Measurements from ENCODE around the gene SLC9A8.

Gene SLC9A8

DNA sequence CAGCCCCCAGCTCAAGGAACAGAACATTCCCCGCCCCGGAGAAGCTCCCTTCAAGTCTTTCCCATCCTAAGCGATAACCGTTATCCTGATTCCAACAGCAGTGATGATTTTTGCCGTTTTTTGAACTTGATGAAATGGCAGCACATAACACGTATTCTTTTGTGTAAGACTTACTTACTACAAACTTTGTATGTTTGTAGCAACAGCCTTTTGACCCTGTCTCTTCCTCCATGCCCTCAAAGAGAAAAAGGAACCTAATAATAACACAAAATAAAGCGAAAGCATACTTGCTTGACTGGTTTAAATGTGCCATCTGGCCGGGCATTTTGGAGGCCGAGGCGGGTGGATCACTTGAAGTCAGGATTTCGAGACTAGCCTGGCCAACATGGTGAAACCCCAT is 26.4 kb upstream of the SLC9A8 start:
- TF ChIP-seq ARNTL (CRISPR knock-in tag; IDR thresholded peaks at IDR 0.05; ENCODE audit: borderline replicate concordance, low read depth) (no peak), GLIS3 (CRISPR knock-in tag; IDR thresholded peaks at IDR 0.05) (no peak), OSR1 (CRISPR knock-in tag; IDR thresholded peaks at IDR 0.05) (no peak), ZFP30 (CRISPR knock-in tag; IDR thresholded peaks at IDR 0.05) (no peak), ZNF70 (CRISPR knock-in tag; IDR thresholded peaks at IDR 0.05) (no peak), ZNF8 (CRISPR knock-in tag; IDR thresholded peaks at IDR 0.05) (no peak), BACH2 (CRISPR knock-in tag; IDR thresholded peaks at IDR 0.05; ENCODE audit: borderline replicate concordance) (no peak), ZC3H10 (CRISPR knock-in tag; IDR thresholded peaks at IDR 0.05) (no peak), TCF4 (CRISPR knock-in tag; IDR thresholded peaks at IDR 0.05; ENCODE audit: borderline replicate concordance) (no peak), ESRRG (CRISPR knock-in tag; IDR thresholded peaks at IDR 0.05) (no peak), TOX (CRISPR knock-in tag; IDR thresholded peaks at IDR 0.05; ENCODE audit: borderline replicate concordance) (no peak), PPARA (CRISPR knock-in tag; IDR thresholded peaks at IDR 0.05; ENCODE audit: borderline replicate concordance) (no peak), ISL1 (CRISPR knock-in tag; IDR thresholded peaks at IDR 0.05) (no peak), ZFP3 (CRISPR knock-in tag; IDR thresholded peaks at IDR 0.05) (no peak), RARB (CRISPR knock-in tag; IDR thresholded peaks at IDR 0.05) (no peak)
- TF ChIP-seq, protein P1, sequence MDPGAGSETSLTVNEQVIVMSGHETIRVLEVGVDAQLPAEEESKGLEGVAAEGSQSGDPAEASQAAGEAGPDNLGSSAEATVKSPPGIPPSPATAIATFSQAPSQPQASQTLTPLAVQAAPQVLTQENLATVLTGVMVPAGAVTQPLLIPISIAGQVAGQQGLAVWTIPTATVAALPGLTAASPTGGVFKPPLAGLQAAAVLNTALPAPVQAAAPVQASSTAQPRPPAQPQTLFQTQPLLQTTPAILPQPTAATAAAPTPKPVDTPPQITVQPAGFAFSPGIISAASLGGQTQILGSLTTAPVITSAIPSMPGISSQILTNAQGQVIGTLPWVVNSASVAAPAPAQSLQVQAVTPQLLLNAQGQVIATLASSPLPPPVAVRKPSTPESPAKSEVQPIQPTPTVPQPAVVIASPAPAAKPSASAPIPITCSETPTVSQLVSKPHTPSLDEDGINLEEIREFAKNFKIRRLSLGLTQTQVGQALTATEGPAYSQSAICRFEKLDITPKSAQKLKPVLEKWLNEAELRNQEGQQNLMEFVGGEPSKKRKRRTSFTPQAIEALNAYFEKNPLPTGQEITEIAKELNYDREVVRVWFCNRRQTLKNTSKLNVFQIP (CRISPR knock-in tag; IDR thresholded peaks at IDR 0.05; ENCODE audit: borderline replicate concordance, low read depth) = no peak
- TF ChIP-seq, protein P2, sequence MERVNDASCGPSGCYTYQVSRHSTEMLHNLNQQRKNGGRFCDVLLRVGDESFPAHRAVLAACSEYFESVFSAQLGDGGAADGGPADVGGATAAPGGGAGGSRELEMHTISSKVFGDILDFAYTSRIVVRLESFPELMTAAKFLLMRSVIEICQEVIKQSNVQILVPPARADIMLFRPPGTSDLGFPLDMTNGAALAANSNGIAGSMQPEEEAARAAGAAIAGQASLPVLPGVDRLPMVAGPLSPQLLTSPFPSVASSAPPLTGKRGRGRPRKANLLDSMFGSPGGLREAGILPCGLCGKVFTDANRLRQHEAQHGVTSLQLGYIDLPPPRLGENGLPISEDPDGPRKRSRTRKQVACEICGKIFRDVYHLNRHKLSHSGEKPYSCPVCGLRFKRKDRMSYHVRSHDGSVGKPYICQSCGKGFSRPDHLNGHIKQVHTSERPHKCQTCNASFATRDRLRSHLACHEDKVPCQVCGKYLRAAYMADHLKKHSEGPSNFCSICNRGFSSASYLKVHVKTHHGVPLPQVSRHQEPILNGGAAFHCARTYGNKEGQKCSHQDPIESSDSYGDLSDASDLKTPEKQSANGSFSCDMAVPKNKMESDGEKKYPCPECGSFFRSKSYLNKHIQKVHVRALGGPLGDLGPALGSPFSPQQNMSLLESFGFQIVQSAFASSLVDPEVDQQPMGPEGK (CRISPR knock-in tag; IDR thresholded peaks at IDR 0.05; ENCODE audit: borderline replicate concordance) = no peak
- TF ChIP-seq, protein P3, sequence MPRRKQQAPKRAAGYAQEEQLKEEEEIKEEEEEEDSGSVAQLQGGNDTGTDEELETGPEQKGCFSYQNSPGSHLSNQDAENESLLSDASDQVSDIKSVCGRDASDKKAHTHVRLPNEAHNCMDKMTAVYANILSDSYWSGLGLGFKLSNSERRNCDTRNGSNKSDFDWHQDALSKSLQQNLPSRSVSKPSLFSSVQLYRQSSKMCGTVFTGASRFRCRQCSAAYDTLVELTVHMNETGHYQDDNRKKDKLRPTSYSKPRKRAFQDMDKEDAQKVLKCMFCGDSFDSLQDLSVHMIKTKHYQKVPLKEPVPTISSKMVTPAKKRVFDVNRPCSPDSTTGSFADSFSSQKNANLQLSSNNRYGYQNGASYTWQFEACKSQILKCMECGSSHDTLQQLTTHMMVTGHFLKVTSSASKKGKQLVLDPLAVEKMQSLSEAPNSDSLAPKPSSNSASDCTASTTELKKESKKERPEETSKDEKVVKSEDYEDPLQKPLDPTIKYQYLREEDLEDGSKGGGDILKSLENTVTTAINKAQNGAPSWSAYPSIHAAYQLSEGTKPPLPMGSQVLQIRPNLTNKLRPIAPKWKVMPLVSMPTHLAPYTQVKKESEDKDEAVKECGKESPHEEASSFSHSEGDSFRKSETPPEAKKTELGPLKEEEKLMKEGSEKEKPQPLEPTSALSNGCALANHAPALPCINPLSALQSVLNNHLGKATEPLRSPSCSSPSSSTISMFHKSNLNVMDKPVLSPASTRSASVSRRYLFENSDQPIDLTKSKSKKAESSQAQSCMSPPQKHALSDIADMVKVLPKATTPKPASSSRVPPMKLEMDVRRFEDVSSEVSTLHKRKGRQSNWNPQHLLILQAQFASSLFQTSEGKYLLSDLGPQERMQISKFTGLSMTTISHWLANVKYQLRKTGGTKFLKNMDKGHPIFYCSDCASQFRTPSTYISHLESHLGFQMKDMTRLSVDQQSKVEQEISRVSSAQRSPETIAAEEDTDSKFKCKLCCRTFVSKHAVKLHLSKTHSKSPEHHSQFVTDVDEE (CRISPR knock-in tag; IDR thresholded peaks at IDR 0.05) = no peak
- no peak for ATAC-seq

DNA sequence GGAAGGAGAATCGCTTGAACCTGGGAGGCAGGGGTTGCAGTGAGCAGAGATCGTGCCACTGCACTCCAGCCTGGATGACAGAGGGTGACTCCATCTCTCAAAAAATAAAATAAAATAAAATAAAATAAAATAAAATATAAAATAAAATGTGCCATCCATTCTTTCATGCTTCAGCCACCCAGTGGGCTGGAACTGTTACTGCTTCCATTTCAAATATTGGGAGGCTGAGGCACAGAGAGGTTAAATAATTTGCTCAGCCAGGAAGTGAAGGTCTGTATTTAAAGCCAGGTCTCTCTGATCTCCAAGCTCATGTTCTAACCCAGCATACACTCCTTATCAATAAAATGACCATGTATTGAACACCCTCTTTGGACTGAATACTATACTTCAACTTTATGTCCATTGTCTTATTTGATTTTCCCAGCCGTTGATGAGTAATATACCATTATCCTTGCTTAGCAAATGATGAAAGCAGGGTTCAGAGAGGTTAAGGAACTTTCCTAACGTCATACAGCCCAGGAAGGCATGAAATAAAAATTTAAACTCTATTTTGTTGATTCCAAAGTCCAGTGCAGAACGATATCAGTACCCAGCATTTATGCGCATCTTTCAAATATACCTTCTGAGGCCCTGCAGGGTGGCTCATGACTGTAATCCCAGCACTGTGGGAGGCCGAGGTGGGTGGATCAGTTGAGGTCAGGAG is 25.8 kb upstream of the SLC9A8 start:
- 0 out of 3 replicates have a peak, but pooled peaks have one; percentile 30 for ATAC-seq
- TF ChIP-seq CSDC2 (CRISPR knock-in tag; IDR thresholded peaks at IDR 0.05) (no peak), RARB (CRISPR knock-in tag; IDR thresholded peaks at IDR 0.05) (no peak), ZNF565 (CRISPR knock-in tag; conservative IDR thresholded peaks at IDR 0.05; ENCODE audit: low read depth) (no peak), GLIS3 (CRISPR knock-in tag; IDR thresholded peaks at IDR 0.05) (no peak), TCF4 (CRISPR knock-in tag; IDR thresholded peaks at IDR 0.05; ENCODE audit: borderline replicate concordance) (no peak), ESRRG (CRISPR knock-in tag; IDR thresholded peaks at IDR 0.05) (no peak), ZFP30 (CRISPR knock-in tag; IDR thresholded peaks at IDR 0.05) (no peak), ZNF8 (CRISPR knock-in tag; IDR thresholded peaks at IDR 0.05) (no peak), ISL1 (CRISPR knock-in tag; IDR thresholded peaks at IDR 0.05) (no peak), BACH2 (CRISPR knock-in tag; IDR thresholded peaks at IDR 0.05; ENCODE audit: borderline replicate concordance) (no peak), ARNTL (CRISPR knock-in tag; IDR thresholded peaks at IDR 0.05; ENCODE audit: borderline replicate concordance, low read depth) (no peak)
- TF ChIP-seq, protein P3 (CRISPR knock-in tag; IDR thresholded peaks at IDR 0.05) = no peak
- TF ChIP-seq, protein P2 (CRISPR knock-in tag; IDR thresholded peaks at IDR 0.05; ENCODE audit: borderline replicate concordance) = no peak

All from SK-N-SH treated with all-trans-retinoic acid at 6 μM for 48 hours (cell line).